Gastroesophageal sphincter (tissue), 4 donors: ENCODE measurements around the gene PGBD5. TPM values are rescaled to one million over a fixed set of nuclear protein-coding genes. Genes with fewer than 3 reads are reported as not detected.

Source experiments
- ATAC-seq: fragments of 150-250 bp; one replicate; pipeline ENCODE4 v1.9.1; 2016; ENCODE audit warnings: mild to moderate bottlenecking, moderate library complexity
- H3K27ac ChIP-seq, 4 donors: fragments of 200-600 bp; sonication (generic) in 3 of 4; 1 replicate in 3 of 4; 2 replicates in 1 of 4; pipeline ENCODE4 v1.5.1; 2016 to 2019
- H3K27me3 ChIP-seq: fragments of 200-600 bp; sonication (generic); one replicate; pipeline ENCODE4 v1.5.1; 2019
- H3K36me3 ChIP-seq, 2 donors: fragments of 200-600 bp; sonication (generic); one replicate each; pipeline ENCODE4 v1.5.1; 2019; ENCODE audit warnings: control low read depth in 1 of 2
- H3K4me1 ChIP-seq, 3 donors: fragments of 200-600 bp; sonication (generic); 1 replicate in 2 of 3; 2 replicates in 1 of 3; pipeline ENCODE4 v1.5.1; 2016 to 2019; ENCODE audit warnings: control low read depth in 2 of 3
- H3K4me3 ChIP-seq, 2 donors: fragments of 200-600 bp; sonication (generic); one replicate each; pipeline ENCODE4 v1.5.1; 2019; ENCODE audit warnings: mild to moderate bottlenecking in 1 of 2, moderate library complexity in 1 of 2
- H3K9me3 ChIP-seq, 3 donors: fragments of 200-600 bp; sonication (generic); one replicate each; pipeline ENCODE4 v1.5.1; 2017 to 2019; ENCODE audit warnings: control low read depth in 2 of 3
- CTCF ChIP-seq, 4 experiments: fragments of 200-600 bp in 2 of 4; fragments of 450-650 bp in 2 of 4; sonication (generic) in 1 of 4; IDR thresholded peaks; one replicate each; pipeline ENCODE4 v1.5.1; 2017 to 2019; ENCODE audit warnings: antibody characterized with exemption in 4 of 4, mild to moderate bottlenecking in 2 of 4, moderate library complexity in 2 of 4
- EP300 ChIP-seq: sonication (generic); formaldehyde crosslinking; IDR thresholded peaks from one replicate; pipeline ENCODE4 v1.6.1; 2017; ENCODE audit warnings: antibody characterized with exemption, mild to moderate bottlenecking
- POLR2A ChIP-seq, 2 donors: fragments of 450-650 bp; IDR thresholded peaks; one replicate each; pipeline ENCODE4 v1.6.1; 2017; ENCODE audit warnings: antibody characterized with exemption in 2 of 2, mild to moderate bottlenecking in 2 of 2, moderate library complexity in 1 of 2
- POLR2AphosphoS5 ChIP-seq: sonication (generic); formaldehyde crosslinking; IDR thresholded peaks from one replicate; pipeline ENCODE4 v1.6.1; 2017; ENCODE audit warnings: antibody characterized with exemption
- WGBS, 2 donors: methylation state at CpG; one replicate each; pipeline ENCODE4 v1.1.5; 2018; ENCODE audit warnings: low coverage in 1 of 2; 5-methylcytosine and 5-hydroxymethylcytosine counted together
- total RNA-seq, 4 donors: library from RNA; depleted of rRNA; stranded (reverse); fragments of >200 nt; gene quantifications; one replicate each; pipeline ENCODE4 v1.1.0, GENCODE V29; 2016

PGBD5 gene
- total RNA-seq, 4 donors from 2014 or later: 0.15 to 1.1 (median 0.33) TPM

- no peaks in the 10 kb centered on the region for H3K4me1 ChIP-seq
- ATAC-seq: no peak
- no peaks in the 10 kb centered on the region for H3K9me3 ChIP-seq
- 73 to 79% methylated on average over 9 to 13 of the region's 18 CpGs for WGBS, 2 donors
- peaks cover 11% of the 10 kb centered on the region for H3K27me3 ChIP-seq
- no peaks in the 10 kb centered on the region for H3K36me3 ChIP-seq
- TF ChIP-seq POLR2A (IDR thresholded peaks at IDR 0.05) (no peak), POLR2AphosphoS5 (no peak), CTCF (IDR thresholded peaks at IDR 0.05) (no peak), EP300 (no peak)
- no peak overlapping the region for H3K27ac ChIP-seq
- no peak overlapping the region for H3K4me3 ChIP-seq
These were observed 104.3 kb downstream of the PGBD5 start for GRCh38 chr1:230321741-230322420.

GRCh38 chr1:230321341-230321740 is 104.8 kb downstream of the PGBD5 start:
- Histone ChIP-seq H3K4me3 (no peak overlapping the region), H3K27me3 (peaks cover 13% of the 10 kb centered on the region), H3K4me1 (no peaks in the 10 kb centered on the region), H3K36me3 (no peaks in the 10 kb centered on the region), H3K9me3 (no peaks in the 10 kb centered on the region), H3K27ac (no peak overlapping the region)
- no peak for TF ChIP-seq EP300
- TF ChIP-seq POLR2AphosphoS5: no peak
- TF ChIP-seq POLR2A (IDR thresholded peaks at IDR 0.05): no peak
- no peak for TF ChIP-seq CTCF (IDR thresholded peaks at IDR 0.05)
- ATAC-seq: no peak
- WGBS, 2 donors: 91 to 94% methylated on average over 9 of the region's 9 CpGs

- H3K4me3 ChIP-seq: no peak overlapping the region
- ATAC-seq: no peak
- no peak overlapping the region for H3K27ac ChIP-seq
- H3K27me3 ChIP-seq: peaks cover 13% of the 10 kb centered on the region
- no peaks in the 10 kb centered on the region for H3K9me3 ChIP-seq
- H3K36me3 ChIP-seq: no peaks in the 10 kb centered on the region
- H3K4me1 ChIP-seq: no peaks in the 10 kb centered on the region
- WGBS, 2 donors: 50 to 57% methylated on average over 2 to 3 of the region's 4 CpGs
- TF ChIP-seq EP300 (no peak), CTCF (IDR thresholded peaks at IDR 0.05) (no peak), POLR2AphosphoS5 (no peak), POLR2A (IDR thresholded peaks at IDR 0.05) (no peak)
These were observed 105.3 kb downstream of the PGBD5 start for GRCh38 chr1:230320804-230321203.

GRCh38 chr1:230319014-230319747 is 107.0 kb downstream of the PGBD5 start:
- Histone ChIP-seq H3K9me3 (no peaks in the 10 kb centered on the region), H3K4me3 (no peak overlapping the region), H3K4me1 (no peaks in the 10 kb centered on the region), H3K27ac (no peak overlapping the region), H3K36me3 (no peaks in the 10 kb centered on the region), H3K27me3 (peaks cover 13% of the 10 kb centered on the region)
- TF ChIP-seq POLR2A (IDR thresholded peaks at IDR 0.05): no peak
- no peak for TF ChIP-seq EP300
- TF ChIP-seq POLR2AphosphoS5: no peak
- TF ChIP-seq CTCF (IDR thresholded peaks at IDR 0.05): no peak
- no peak for ATAC-seq
- 96 to 100% methylated on average over 1 to 4 of the region's 17 CpGs for WGBS, 2 donors
